SK-N-MC (cell line): ENCODE data around the gene ATP13A3.

Source experiments
- EZH2 ChIP-seq: fragments of 200-600 bp; sonication (generic); IDR thresholded peaks from one replicate; pipeline ENCODE4 v1.6.1; 2017; ENCODE audit warnings: antibody characterized with exemption
- POLR2AphosphoS5 ChIP-seq: IDR thresholded peaks from 2 replicates; pipeline ENCODE4 v1.6.1; 2012; ENCODE audit warnings: mild to moderate bottlenecking, low read depth, low read length, borderline replicate concordance

- no peak for TF ChIP-seq EZH2
- no peak for TF ChIP-seq POLR2AphosphoS5
These were observed 99.5 kb downstream of the ATP13A3 start for GRCh38 chr3:194387276-194387675.
